ENCODE results near the gene R3HCC1L. TPM values are rescaled to one million over a fixed set of nuclear protein-coding genes. Genes with fewer than 3 reads are reported as not detected.

R3HCC1L gene
- total RNA-seq (10 to 100 TPM; 24.3 to 24.6 TPM), polyA plus RNA-seq (14.8 TPM)

DNA sequence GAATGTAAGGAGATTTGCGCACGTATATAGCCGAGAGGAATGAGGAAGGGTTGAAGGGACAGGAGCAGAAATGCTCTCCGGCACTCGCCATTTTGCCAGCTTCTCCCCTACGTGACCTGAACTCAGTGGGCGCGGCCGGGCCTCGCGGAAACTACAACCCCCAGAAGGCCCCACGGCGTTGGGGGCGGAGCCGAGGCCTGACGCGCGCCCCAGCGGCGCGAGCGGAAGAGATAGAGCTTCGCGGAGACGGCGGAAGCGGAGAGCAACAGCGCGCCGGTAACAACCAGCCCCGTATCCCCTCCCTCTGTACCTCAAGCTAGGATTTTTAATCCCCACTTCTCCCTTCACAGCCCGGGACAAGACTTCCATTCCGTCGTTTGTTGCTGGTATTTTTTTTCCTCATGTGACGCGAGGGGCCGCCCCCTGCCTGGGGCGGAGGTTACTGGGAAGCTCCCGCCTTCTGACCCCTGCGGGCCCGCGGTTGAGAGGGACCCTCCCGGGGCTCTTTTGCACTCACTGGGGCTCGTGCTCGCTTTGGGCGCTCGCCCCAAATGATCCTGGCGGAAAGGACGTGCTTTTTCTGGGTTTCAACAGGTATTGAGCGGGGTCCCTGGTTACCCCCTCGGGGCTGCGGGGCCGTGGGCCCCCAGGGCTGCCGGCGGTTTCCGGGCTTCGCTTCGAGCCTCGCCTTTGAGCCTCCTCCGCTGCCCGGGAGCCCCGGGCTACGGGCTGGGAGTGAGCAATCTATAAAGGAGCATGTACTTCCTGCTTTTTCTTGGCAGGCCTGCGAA is at the start of gene R3HCC1L:
Gene R3HCC1L, plus strand, starts transcription at position 227 of the 791 bp plus-strand sequence. CDS start 73,458 bp downstream, outside the sequence.
- Mint-ChIP-seq H3K27ac (peak within 1 kb of the TSS; percentile 85 to 99 (median 96)), H3K27me3 (peaks cover 2 to 3% of the 10 kb centered on the region in 2 donors), H3K9me3 (peaks cover 0 to 2% (median 0%) of the 10 kb centered on the region in 5 donors), H3K36me3 (peaks cover under 1 to 15% (median 3%) of the 10 kb centered on the region in 3 donors), H3K4me3 (peak within 1 kb of the TSS; percentile 80 to 95 (median 93)), H3K4me1 (peaks cover 32 to 53% (median 51%) of the 10 kb centered on the region in 3 donors)
- Histone ChIP-seq H3K4me1 (ENCODE audit: insufficient read depth, low read length) (peaks cover 30% of the 10 kb centered on the region), H3K9me3 (ENCODE audit: low read length) (no peaks in the 10 kb centered on the region), H3K4me3 (ENCODE audit: low read length) (peak within 1 kb of the TSS; percentile 87), H3K27me3 (ENCODE audit: insufficient read depth, low read length, poor library complexity, severe bottlenecking) (no peaks in the 10 kb centered on the region), H3K36me3 (ENCODE audit: insufficient read depth, low read length) (no peaks in the 10 kb centered on the region), H3K27ac (ENCODE audit: low read depth, low read length) (peak within 1 kb of the TSS; percentile 96)
- peak; percentile 85 to 94 (median 88) for DNase-seq
- POLR2A ChIA-PET, result interaction anchor here (0.9 to 1.4 kb wide), 3 partner anchors 28 to 1486 kb away, joined by 3 to 6 read pairs (median 4); no protein-coding TSS in a partner anchor
- CTCF ChIA-PET, result interaction anchor here (0.8 to 1.5 kb wide), 3 partner anchors 8 to 33 kb away, joined by 3 read pairs; no protein-coding TSS in a partner anchor

DNA sequence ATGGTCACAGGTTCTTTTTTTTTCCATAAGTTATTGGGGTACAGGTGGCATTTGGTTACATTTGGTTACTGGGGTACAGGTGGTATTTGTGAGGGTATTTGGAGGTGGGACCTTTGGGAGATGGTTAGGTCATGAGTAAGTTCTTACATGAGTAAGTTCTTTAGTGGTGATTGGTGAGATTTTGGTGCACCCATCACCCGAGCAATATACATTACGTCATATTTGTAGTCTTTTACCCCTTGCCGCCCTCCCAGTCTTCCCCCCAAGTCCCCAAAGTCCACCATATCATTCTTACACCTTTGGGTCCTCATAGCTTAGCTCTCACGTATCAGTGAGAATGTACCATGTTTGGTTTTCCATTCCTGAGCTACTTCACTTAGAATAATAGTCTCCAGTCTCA is 49.2 kb upstream of the R3HCC1L start:
- Histone ChIP-seq H3K36me3 (ENCODE audit: insufficient read depth, low read length) (no peaks in the 10 kb centered on the region), H3K27me3 (ENCODE audit: insufficient read depth, low read length, poor library complexity, severe bottlenecking) (peaks cover under 1% of the 10 kb centered on the region), H3K4me1 (ENCODE audit: insufficient read depth, low read length) (no peaks in the 10 kb centered on the region), H3K9me3 (ENCODE audit: low read length) (no peaks in the 10 kb centered on the region), H3K27ac (ENCODE audit: low read depth, low read length) (no peak overlapping the region), H3K4me3 (ENCODE audit: low read length) (no peak overlapping the region)
- H3K4me3 Mint-ChIP-seq, result peak overlapping the region in 1 of 7 donors; percentile 67
- POLR2A ChIA-PET, result no interaction called here
- peaks cover 15 to 30% of the 10 kb centered on the region in 2 donors for H3K27me3 Mint-ChIP-seq
- no peaks in the 10 kb centered on the region for H3K4me1 Mint-ChIP-seq
- no peak for DNase-seq
- CTCF ChIA-PET, result no interaction called here
- H3K36me3 Mint-ChIP-seq, result no peaks in the 10 kb centered on the region
- peaks cover 0 to 2% (median 0%) of the 10 kb centered on the region in 5 donors for H3K9me3 Mint-ChIP-seq
- no peak overlapping the region for H3K27ac Mint-ChIP-seq

DNA sequence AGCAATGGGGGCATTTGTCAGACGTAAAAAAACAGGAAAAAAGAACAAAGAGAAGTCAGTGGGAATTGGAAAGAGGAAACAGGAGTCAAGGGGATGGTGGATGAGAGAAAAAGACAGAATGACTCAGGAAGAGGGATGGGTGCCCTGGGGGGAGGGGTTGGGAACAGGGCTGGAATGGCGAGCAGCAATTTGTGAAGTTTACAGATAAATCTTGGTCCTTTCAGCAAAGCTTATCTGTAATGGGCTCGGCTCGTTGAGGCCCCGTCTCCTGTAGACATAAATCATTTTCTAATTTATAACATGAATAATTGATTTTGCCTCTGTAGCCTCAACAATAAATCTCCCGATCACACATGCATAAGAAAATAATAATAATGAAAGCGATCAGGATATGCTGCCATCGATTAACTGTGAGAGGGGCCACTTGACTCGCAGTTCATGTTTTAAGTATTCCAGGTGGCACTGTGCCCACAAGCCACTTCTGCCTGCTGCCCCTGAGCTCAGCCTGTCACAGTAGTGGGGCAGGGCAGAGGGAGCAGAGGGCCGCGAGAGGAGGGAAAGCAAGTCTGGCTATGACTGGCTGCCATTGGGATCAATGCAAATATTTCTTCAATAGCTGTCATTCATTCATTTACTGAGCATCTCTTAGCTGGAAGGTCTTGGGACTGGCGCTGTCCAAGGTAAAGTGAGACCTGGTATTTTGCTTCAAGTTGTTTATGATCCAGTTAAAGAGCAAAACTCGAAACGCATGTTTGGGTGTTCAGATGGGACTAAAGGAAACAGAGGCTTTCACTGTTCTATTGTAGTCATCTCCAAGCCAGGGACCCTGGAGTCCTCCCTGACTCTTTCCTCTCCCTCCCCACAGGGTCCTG is 47.4 kb upstream of the R3HCC1L start:
- POLR2A ChIA-PET, result no interaction called here
- DNase-seq, result no peak
- peaks cover 16 to 39% of the 10 kb centered on the region in 2 donors for H3K27me3 Mint-ChIP-seq
- H3K27ac Mint-ChIP-seq, result peak overlapping the region in 1 of 8 donors; percentile 25
- CTCF ChIA-PET, result no interaction called here
- H3K36me3 ChIP-seq (ENCODE audit: insufficient read depth, low read length), result no peaks in the 10 kb centered on the region
- H3K27me3 ChIP-seq (ENCODE audit: insufficient read depth, low read length, poor library complexity, severe bottlenecking), result peaks cover 4% of the 10 kb centered on the region
- no peaks in the 10 kb centered on the region for H3K4me1 Mint-ChIP-seq
- no peaks in the 10 kb centered on the region for H3K36me3 Mint-ChIP-seq
- no peaks in the 10 kb centered on the region for H3K9me3 ChIP-seq (ENCODE audit: low read length)
- H3K4me1 ChIP-seq (ENCODE audit: insufficient read depth, low read length), result no peaks in the 10 kb centered on the region
- H3K9me3 Mint-ChIP-seq, result no peaks in the 10 kb centered on the region
- H3K4me3 ChIP-seq (ENCODE audit: low read length), result no peak overlapping the region
- H3K27ac ChIP-seq (ENCODE audit: low read depth, low read length), result no peak overlapping the region
- H3K4me3 Mint-ChIP-seq, result no peak overlapping the region

DNA sequence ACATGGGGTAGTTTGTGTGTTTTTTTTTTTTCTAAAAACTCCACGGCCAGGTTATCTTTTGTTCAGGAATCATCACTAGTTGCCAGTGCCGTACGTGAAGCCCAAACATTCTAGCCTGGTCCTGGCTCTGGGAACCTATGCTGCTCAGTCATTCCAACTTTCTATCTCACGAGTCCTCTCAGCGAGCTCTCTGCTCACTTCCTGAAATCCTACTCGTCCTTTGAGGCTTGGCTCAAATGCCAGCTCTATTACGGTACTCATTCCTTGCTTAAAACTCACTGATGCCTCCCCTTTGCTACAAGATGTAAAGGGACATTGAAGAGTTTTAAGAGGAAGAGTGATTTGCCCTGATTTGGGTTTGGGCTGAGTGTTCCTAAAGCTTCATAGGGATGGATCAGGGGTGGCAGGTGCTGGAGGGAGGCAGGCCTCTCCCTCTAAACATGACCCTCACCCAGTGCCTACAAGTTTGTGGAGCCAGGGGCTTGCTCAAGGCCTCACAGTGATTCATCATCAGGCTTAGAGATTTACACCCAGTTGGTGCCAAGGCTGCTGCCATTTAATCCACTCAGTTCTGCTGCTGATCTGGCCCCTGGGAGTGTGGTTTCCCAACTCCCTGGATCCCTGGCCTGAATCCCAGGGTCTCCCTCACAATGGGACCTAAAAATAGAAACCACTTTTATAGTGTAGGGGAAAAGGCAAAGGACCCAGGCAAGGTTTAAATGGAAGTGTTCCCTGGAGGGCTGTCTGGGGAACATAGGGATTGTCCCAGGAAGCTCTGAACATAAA is 46.1 kb upstream of the R3HCC1L start:
- Histone ChIP-seq H3K9me3 (ENCODE audit: low read length) (no peaks in the 10 kb centered on the region), H3K27me3 (ENCODE audit: insufficient read depth, low read length, poor library complexity, severe bottlenecking) (peaks cover 4% of the 10 kb centered on the region), H3K4me3 (ENCODE audit: low read length) (no peak overlapping the region), H3K36me3 (ENCODE audit: insufficient read depth, low read length) (no peaks in the 10 kb centered on the region), H3K4me1 (ENCODE audit: insufficient read depth, low read length) (no peaks in the 10 kb centered on the region), H3K27ac (ENCODE audit: low read depth, low read length) (no peak overlapping the region)
- no peaks in the 10 kb centered on the region for H3K9me3 Mint-ChIP-seq
- no peak for DNase-seq
- peaks cover 9 to 45% of the 10 kb centered on the region in 2 donors for H3K27me3 Mint-ChIP-seq
- POLR2A ChIA-PET, result no interaction called here
- no peak overlapping the region for H3K27ac Mint-ChIP-seq
- H3K4me1 Mint-ChIP-seq, result no peaks in the 10 kb centered on the region
- H3K4me3 Mint-ChIP-seq, result no peak overlapping the region
- H3K36me3 Mint-ChIP-seq, result no peaks in the 10 kb centered on the region
- CTCF ChIA-PET, result no interaction called here

DNA sequence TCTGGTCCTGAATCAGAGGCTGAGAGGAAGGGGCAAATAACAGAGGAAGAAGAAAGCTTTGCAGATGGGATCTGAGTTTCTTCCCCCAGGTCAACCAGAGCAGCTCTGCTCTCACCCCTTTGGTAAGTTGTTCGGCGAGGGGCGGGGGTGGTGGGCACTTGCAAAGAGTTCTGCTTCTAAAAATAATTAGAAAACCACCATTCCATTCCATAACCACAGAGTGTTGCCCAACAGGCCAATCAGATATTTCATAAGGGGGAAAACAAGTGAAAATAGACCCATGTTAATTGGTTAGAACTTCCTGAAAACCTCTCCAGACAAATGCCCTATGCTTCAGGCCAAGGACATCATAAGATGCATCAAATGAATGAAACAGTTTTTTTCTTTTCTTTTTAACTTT is 43.6 kb upstream of the R3HCC1L start:
- no peak overlapping the region for H3K4me3 Mint-ChIP-seq
- H3K27me3 Mint-ChIP-seq, result peaks cover 13 to 54% of the 10 kb centered on the region in 2 donors
- CTCF ChIA-PET, result no interaction called here
- no peaks in the 10 kb centered on the region for H3K4me1 ChIP-seq (ENCODE audit: insufficient read depth, low read length)
- DNase-seq, result no peak
- H3K9me3 ChIP-seq (ENCODE audit: low read length), result no peaks in the 10 kb centered on the region
- H3K4me1 Mint-ChIP-seq, result no peaks in the 10 kb centered on the region
- POLR2A ChIA-PET, result no interaction called here
- H3K36me3 ChIP-seq (ENCODE audit: insufficient read depth, low read length), result no peaks in the 10 kb centered on the region
- H3K4me3 ChIP-seq (ENCODE audit: low read length), result no peak overlapping the region
- no peak overlapping the region for H3K27ac Mint-ChIP-seq
- H3K9me3 Mint-ChIP-seq, result no peaks in the 10 kb centered on the region
- H3K36me3 Mint-ChIP-seq, result peaks cover 0 to 2% (median 0%) of the 10 kb centered on the region in 3 donors
- no peak overlapping the region for H3K27ac ChIP-seq (ENCODE audit: low read depth, low read length)
- H3K27me3 ChIP-seq (ENCODE audit: insufficient read depth, low read length, poor library complexity, severe bottlenecking), result peaks cover 4% of the 10 kb centered on the region

DNA sequence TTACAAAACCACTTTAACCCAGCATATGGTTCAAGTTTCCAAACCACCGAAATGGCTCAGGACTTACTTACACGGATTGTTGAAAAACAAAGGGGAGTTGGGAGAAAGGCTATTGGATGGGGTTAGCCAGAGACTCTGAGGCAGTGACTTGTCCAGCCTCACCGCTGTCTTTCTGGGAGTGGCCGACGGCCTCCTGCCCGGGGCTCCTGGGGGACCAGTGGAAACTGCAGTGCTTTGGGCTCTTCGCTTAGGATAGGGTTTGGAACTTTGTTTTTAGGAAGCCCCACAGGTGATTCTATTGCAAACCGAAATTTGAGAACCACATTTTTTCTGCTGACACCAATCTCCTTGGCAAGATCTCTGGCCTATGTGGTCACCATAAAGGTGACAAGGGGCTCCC is 38.1 kb upstream of the R3HCC1L start:
- Mint-ChIP-seq H3K27me3 (peaks cover 7 to 27% of the 10 kb centered on the region in 2 donors), H3K9me3 (no peaks in the 10 kb centered on the region), H3K4me3 (no peak overlapping the region), H3K4me1 (no peaks in the 10 kb centered on the region), H3K36me3 (peaks cover 0 to 2% (median 0%) of the 10 kb centered on the region in 3 donors), H3K27ac (no peak overlapping the region)
- POLR2A ChIA-PET, result no interaction called here
- DNase-seq, result no peak
- Histone ChIP-seq H3K9me3 (ENCODE audit: low read length) (no peaks in the 10 kb centered on the region), H3K4me1 (ENCODE audit: insufficient read depth, low read length) (no peaks in the 10 kb centered on the region), H3K27ac (ENCODE audit: low read depth, low read length) (no peak overlapping the region), H3K36me3 (ENCODE audit: insufficient read depth, low read length) (no peaks in the 10 kb centered on the region), H3K27me3 (ENCODE audit: insufficient read depth, low read length, poor library complexity, severe bottlenecking) (no peaks in the 10 kb centered on the region), H3K4me3 (ENCODE audit: low read length) (no peak overlapping the region)
- CTCF ChIA-PET, result no interaction called here

DNA sequence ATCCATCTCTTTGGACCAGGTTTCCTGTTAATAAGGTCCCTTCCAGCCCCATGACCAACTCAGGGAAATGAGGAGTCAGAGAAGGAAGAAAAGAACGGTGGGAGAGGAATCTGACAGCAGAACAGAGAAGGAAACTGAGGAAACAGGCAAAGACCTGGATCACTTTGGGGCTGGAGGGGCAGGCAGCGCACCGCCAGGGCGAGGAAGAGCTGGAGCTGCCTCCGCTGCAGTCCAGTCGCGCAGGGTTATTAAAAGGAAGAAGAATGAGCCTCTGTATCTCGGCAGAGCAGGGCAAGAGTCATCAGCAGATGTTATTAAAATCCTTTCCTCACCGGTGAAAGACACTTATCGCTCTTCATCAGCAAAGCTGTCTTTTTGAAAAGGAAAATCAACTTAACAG is 37.7 kb upstream of the R3HCC1L start:
- peaks cover 0 to 2% (median 0%) of the 10 kb centered on the region in 3 donors for H3K36me3 Mint-ChIP-seq
- no peak for DNase-seq
- no peak overlapping the region for H3K27ac ChIP-seq (ENCODE audit: low read depth, low read length)
- no peaks in the 10 kb centered on the region for H3K36me3 ChIP-seq (ENCODE audit: insufficient read depth, low read length)
- CTCF ChIA-PET, result no interaction called here
- no peaks in the 10 kb centered on the region for H3K9me3 Mint-ChIP-seq
- H3K4me3 ChIP-seq (ENCODE audit: low read length), result no peak overlapping the region
- POLR2A ChIA-PET, result no interaction called here
- peaks cover 7 to 25% of the 10 kb centered on the region in 2 donors for H3K27me3 Mint-ChIP-seq
- H3K4me3 Mint-ChIP-seq, result no peak overlapping the region
- no peak overlapping the region for H3K27ac Mint-ChIP-seq
- H3K27me3 ChIP-seq (ENCODE audit: insufficient read depth, low read length, poor library complexity, severe bottlenecking), result no peaks in the 10 kb centered on the region
- no peaks in the 10 kb centered on the region for H3K9me3 ChIP-seq (ENCODE audit: low read length)
- H3K4me1 Mint-ChIP-seq, result no peaks in the 10 kb centered on the region
- no peaks in the 10 kb centered on the region for H3K4me1 ChIP-seq (ENCODE audit: insufficient read depth, low read length)

Data from CD8-positive, alpha-beta memory T cell (primary cell).